H1 (cell line): ENCODE results near the gene VEPH1. TPM values are rescaled to one million over a fixed set of nuclear protein-coding genes. Genes with fewer than 3 reads are reported as not detected.

Source experiments
- CTCF ChIA-PET: fragments of 300-600 bp; sonication (Branson Sonifier 250); formaldehyde crosslinking; loops from one replicate; lab custom pipeline; 2021; ENCODE audit not compliant: partially characterized antibody; lab: Charles Lee
- POLR2A ChIA-PET: fragments of 300-600 bp; sonication (Branson Sonifier 250); formaldehyde crosslinking; loops from one replicate; lab custom pipeline; 2021; ENCODE audit warnings: inconsistent platforms; ENCODE audit not compliant: partially characterized antibody; lab: Charles Lee
- DNase-seq, 2 experiments: peaks; one replicate each; pipeline versions ENCODE4 v3.0.0 to v3.0.0-alpha.2; 2010 to 2022; ENCODE audit warnings: low spot score in 2 of 2, low read depth in 1 of 2, mixed read lengths in 1 of 2
- FAIRE-seq: peaks from 2 replicates; lab custom pipeline; 2011; peaks lifted over from hg19 to GRCh38; lab: Jason Lieb, UNC
- H2AFZ ChIP-seq: 2 replicates; pipeline ENCODE4 v1.8.1; 2012; ENCODE audit warnings: low read length, inconsistent platforms
- H2AK5ac ChIP-seq: 2 replicates; pipeline ENCODE4 v1.6.1; 2013; ENCODE audit warnings: low read depth, low read length
- H2BK120ac ChIP-seq: replicated peaks from 2 replicates; pipeline ENCODE3; 2013; ENCODE audit warnings: low read depth, low read length, inconsistent platforms
- H2BK12ac ChIP-seq: 2 replicates; pipeline ENCODE4 v1.6.1; 2013; ENCODE audit warnings: low read depth, low read length
- H2BK15ac ChIP-seq: 2 replicates; pipeline ENCODE4 v1.6.1; 2013; ENCODE audit warnings: low read length
- H2BK20ac ChIP-seq: 2 replicates; pipeline ENCODE4 v1.6.1; 2013; ENCODE audit warnings: low read length
- H2BK5ac ChIP-seq: 2 replicates; pipeline ENCODE4 v1.6.1; 2013; ENCODE audit warnings: low read depth, low read length
- H3K14ac ChIP-seq: 2 replicates; pipeline ENCODE4 v1.6.1; 2013; ENCODE audit warnings: inconsistent platforms; ENCODE audit not compliant: insufficient read length
- H3K18ac ChIP-seq: 2 replicates; pipeline ENCODE4 v1.6.1; 2013; ENCODE audit warnings: low read length; ENCODE audit errors: extremely low read depth
- H3K23ac ChIP-seq: 2 replicates; pipeline ENCODE4 v1.6.1; 2013; ENCODE audit warnings: inconsistent platforms; ENCODE audit not compliant: insufficient read length
- H3K23me2 ChIP-seq: 2 replicates; pipeline ENCODE4 v1.6.1; 2013; ENCODE audit warnings: low read depth, low read length
- H3K27ac ChIP-seq: 2 replicates; pipeline ENCODE4 v1.6.1; 2011; ENCODE audit warnings: low read depth, low read length, inconsistent platforms
- H3K27me3 ChIP-seq, 4 experiments: replicated peaks in 1 of 4; 1 replicate in 1 of 4; 2 replicates in 3 of 4; pipeline versions ENCODE4 v1.6.1 to v1.8.1; 2011 to 2013; ENCODE audit warnings: low read length in 3 of 4, mild to moderate bottlenecking in 3 of 4, inconsistent platforms in 2 of 4, mixed read lengths in 2 of 4, moderate library complexity in 1 of 4; ENCODE audit not compliant: control insufficient read depth in 3 of 4, insufficient read depth in 3 of 4; ENCODE audit errors: extremely low read depth in 1 of 4
- H3K36me3 ChIP-seq, 4 experiments: 2 replicates each; pipeline versions ENCODE4 v1.6.1 to v1.8.1; 2011 to 2013; ENCODE audit warnings: mild to moderate bottlenecking in 4 of 4, low read length in 3 of 4, moderate library complexity in 2 of 4, control low read depth in 1 of 4, inconsistent platforms in 1 of 4; ENCODE audit not compliant: insufficient read depth in 4 of 4, control insufficient read depth in 2 of 4
- H3K4ac ChIP-seq: replicated peaks from 2 replicates; pipeline ENCODE3; 2013; ENCODE audit warnings: low read length, low read depth, mixed read lengths, inconsistent platforms; ENCODE audit not compliant: insufficient read length
- H3K4me1 ChIP-seq, 4 experiments: replicated peaks in 1 of 4; 1 replicate in 1 of 4; 2 replicates in 3 of 4; pipeline versions ENCODE4 v1.6.1 to v1.8.1; 2011 to 2013; ENCODE audit warnings: low read length in 3 of 4, inconsistent platforms in 2 of 4, mixed read lengths in 1 of 4; ENCODE audit not compliant: insufficient read depth in 4 of 4, control insufficient read depth in 3 of 4
- H3K4me2 ChIP-seq, 2 experiments: 2 replicates each; pipeline versions ENCODE4 v1.6.1 to v1.8.1; 2011 to 2013; ENCODE audit warnings: low read depth in 2 of 2, low read length in 2 of 2, control low read depth in 1 of 2, inconsistent platforms in 1 of 2, mild to moderate bottlenecking in 1 of 2; ENCODE audit not compliant: insufficient read depth in 1 of 2
- H3K4me3 ChIP-seq, 4 experiments: fragments of 200-600, 300-600 bp in 1 of 4; sonication (generic), shearing (Covaris generic), sonication (Bioruptor Twin) in 1 of 4; 2 replicates each; pipeline versions ENCODE4 v1.5.1 to v1.8.1; 2011 to 2016; ENCODE audit warnings: low read length in 4 of 4, low read depth in 3 of 4, control low read depth in 2 of 4, inconsistent platforms in 2 of 4, mild to moderate bottlenecking in 2 of 4, mixed read lengths in 1 of 4, moderate library complexity in 1 of 4; ENCODE audit not compliant: insufficient read depth in 2 of 4; ENCODE audit errors: extremely low read depth in 1 of 4
- H3K56ac ChIP-seq: replicated peaks from 2 replicates; pipeline ENCODE3; 2013; ENCODE audit warnings: low read depth, mild to moderate bottlenecking, mixed read lengths, low read length, inconsistent platforms; ENCODE audit not compliant: insufficient read length
- H3K79me1 ChIP-seq: 2 replicates; pipeline ENCODE4 v1.6.1; 2013; ENCODE audit warnings: low read depth, low read length, control low read depth
- H3K79me2 ChIP-seq, 2 experiments: 2 replicates each; pipeline versions ENCODE4 v1.6.1 to v1.8.1; 2012 to 2013; ENCODE audit warnings: low read length in 2 of 2, mild to moderate bottlenecking in 2 of 2, inconsistent platforms in 1 of 2; ENCODE audit not compliant: insufficient read depth in 2 of 2, control insufficient read depth in 1 of 2
- H3K9ac ChIP-seq, 4 experiments: replicated peaks in 1 of 4; 1 replicate in 1 of 4; 2 replicates in 3 of 4; pipeline versions ENCODE4 v1.6.1 to v1.8.1; 2011 to 2013; ENCODE audit warnings: low read depth in 3 of 4, low read length in 3 of 4, control low read depth in 2 of 4, mild to moderate bottlenecking in 2 of 4, moderate library complexity in 2 of 4, inconsistent platforms in 1 of 4; ENCODE audit errors: extremely low read depth in 1 of 4
- H3K9me3 ChIP-seq, 2 experiments: 2 replicates each; pipeline versions ENCODE4 v1.6.1 to v1.8.1; 2012 to 2013; ENCODE audit warnings: mild to moderate bottlenecking in 2 of 2, moderate library complexity in 2 of 2, control low read depth in 1 of 2, inconsistent platforms in 1 of 2, low read depth in 1 of 2, low read length in 1 of 2, mixed read lengths in 1 of 2; ENCODE audit not compliant: insufficient read depth in 2 of 2
- H4K20me1 ChIP-seq, 2 experiments: replicated peaks in 1 of 2; 2 replicates each; pipeline versions ENCODE3 to v1.8.1; 2011 to 2013; ENCODE audit warnings: inconsistent platforms in 2 of 2, low read length in 2 of 2, mild to moderate bottlenecking in 1 of 2; ENCODE audit not compliant: insufficient read depth in 2 of 2, control insufficient read depth in 1 of 2
- H4K5ac ChIP-seq: 2 replicates; pipeline ENCODE4 v1.6.1; 2013; ENCODE audit warnings: low read length, low read depth, mixed read lengths, inconsistent platforms; ENCODE audit not compliant: insufficient read length
- H4K8ac ChIP-seq: 2 replicates; pipeline ENCODE4 v1.8.0; 2013; ENCODE audit warnings: mild to moderate bottlenecking, moderate library complexity, low read length, inconsistent platforms; ENCODE audit not compliant: insufficient read depth; ENCODE audit errors: extremely low read depth
- H4K91ac ChIP-seq: replicated peaks from 2 replicates; pipeline ENCODE3; 2013; ENCODE audit warnings: low read length, mixed read lengths, inconsistent platforms; ENCODE audit not compliant: insufficient read length
- KDM5A ChIP-seq: fragments of 200-600 bp; IDR thresholded peaks from 2 replicates; pipeline ENCODE4 v1.7.1; 2012; ENCODE audit warnings: mild to moderate bottlenecking, low read length, inconsistent platforms, mixed read lengths
- POU5F1 ChIP-seq: IDR thresholded peaks from 2 replicates; pipeline ENCODE4 v1.6.1; 2011; ENCODE audit warnings: low read depth, mild to moderate bottlenecking, low read length, moderate library complexity
- SP1 ChIP-seq: IDR thresholded peaks from 2 replicates; pipeline ENCODE4 v1.6.1; 2011; ENCODE audit warnings: low read depth, low read length
- ZNF274 ChIP-seq: IDR thresholded peaks from 2 replicates; pipeline ENCODE4 v1.7.0; 2012; ENCODE audit warnings: low read length, borderline replicate concordance; ENCODE audit errors: extremely low read depth
- polyA plus RNA-seq, 7 experiments: library from polyadenylated mRNA; depleted of rRNA in 3 of 7; stranded (reverse) in 5 of 7; unstranded in 2 of 7; fragments of >200 nt in 5 of 7; fragments of 200-250 nt in 2 of 7; gene quantifications; 1 replicate in 5 of 7; 2 replicates in 1 of 7; 4 replicates in 1 of 7; pipeline versions ENCODE4 v1.2.1 to v1.2.3, GENCODE V29; 2011 to 2013; ENCODE audit warnings: missing spikeins in 2 of 7, mixed read lengths in 2 of 7
- total RNA-seq: library from RNA; stranded (reverse); fragmentation: NEBNext Ultra II Directional; extraction: Animal tissue kit (Norgen Biotek cat#: 25700); gene quantifications from 2 replicates; pipeline ENCODE4 v1.2.1, GENCODE V29; 2021

The VEPH1 gene
- total and polyA plus RNA-seq, 2 of the 8 experiments (the other 6 are each of a cell fraction or from before 2014, with no cell fraction given), result 12.0 to 18.3 TPM

GRCh38 chr3:157294953-157295352 lies 208.3 kb downstream of the VEPH1 start:
- no peak overlapping the region for H3K4me2 ChIP-seq
- H4K91ac ChIP-seq, result no peak overlapping the region
- H3K4me1 ChIP-seq, result peaks cover 0 to 2% (median 0%) of the 10 kb centered on the region in 4 experiments; a peak in 1 of 7 replicates
- no peak overlapping the region for H3K14ac ChIP-seq
- no peak overlapping the region for H2BK120ac ChIP-seq
- H3K27ac ChIP-seq, result no peak overlapping the region
- no peak for FAIRE-seq
- no peaks in the 10 kb centered on the region for H3K36me3 ChIP-seq
- H3K9ac ChIP-seq, result no peak overlapping the region
- no peak overlapping the region for H4K8ac ChIP-seq
- no peak overlapping the region for H3K56ac ChIP-seq
- no peak overlapping the region for H3K23ac ChIP-seq
- no peaks in the 10 kb centered on the region for H3K9me3 ChIP-seq
- no peak overlapping the region for H2BK20ac ChIP-seq
- no peaks in the 10 kb centered on the region for H3K27me3 ChIP-seq
- H2AFZ ChIP-seq, result no peak overlapping the region
- no peak overlapping the region for H3K18ac ChIP-seq
- no peak overlapping the region for H2BK15ac ChIP-seq
- H3K4ac ChIP-seq, result no peak overlapping the region
- H2AK5ac ChIP-seq, result no peak overlapping the region
- no peaks in the 10 kb centered on the region for H3K79me2 ChIP-seq
- H2BK12ac ChIP-seq, result no peak overlapping the region
- H3K4me3 ChIP-seq, result no peak overlapping the region
- ChIA-PET POLR2A (interaction anchor here (0.6 to 0.8 kb wide), 2 partner anchors 98 to 205 kb away, joined by 3 read pairs; no protein-coding TSS in a partner anchor), CTCF (interaction anchor here (0.7 to 2.7 kb wide), 6 partner anchors 9 to 93 kb away, joined by 3 to 9 read pairs (median 4); no protein-coding TSS in a partner anchor)
- no peaks in the 10 kb centered on the region for H4K20me1 ChIP-seq
- H2BK5ac ChIP-seq, result no peak overlapping the region
- TF ChIP-seq ZNF274 (no peak), POU5F1 (no peak), KDM5A (no peak), SP1 (no peak)
- no peaks in the 10 kb centered on the region for H3K23me2 ChIP-seq
- H3K79me1 ChIP-seq, result no peaks in the 10 kb centered on the region
- no peak for DNase-seq
- H4K5ac ChIP-seq, result no peak overlapping the region
